ENCODE results near the gene NOS1AP.

The NOS1AP gene

GRCh38 chr1:162353078-162353477 is 283.6 kb downstream of the NOS1AP start:
- no peak for DNase-seq

DNA sequence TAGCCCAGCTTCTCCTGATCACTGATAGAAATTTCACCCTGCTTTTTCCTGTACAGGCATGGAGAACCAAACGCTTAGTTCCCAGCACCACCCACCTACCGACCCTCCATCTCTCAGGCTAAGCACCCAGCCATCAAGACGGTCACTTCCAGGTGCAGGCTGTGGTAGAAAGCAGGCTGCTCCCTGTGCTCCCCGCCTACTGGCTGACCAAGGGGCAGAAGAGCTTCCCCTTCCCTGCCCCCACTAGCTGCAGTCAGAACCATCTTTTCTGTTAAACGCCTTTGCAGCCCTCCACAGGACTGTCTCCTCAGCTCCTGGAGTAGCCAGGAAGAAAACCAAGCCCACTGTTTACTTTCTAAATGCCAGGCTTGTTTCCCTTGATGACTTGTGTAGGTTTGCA is 284.2 kb downstream of the NOS1AP start:
- DNase-seq: no peak

DNA sequence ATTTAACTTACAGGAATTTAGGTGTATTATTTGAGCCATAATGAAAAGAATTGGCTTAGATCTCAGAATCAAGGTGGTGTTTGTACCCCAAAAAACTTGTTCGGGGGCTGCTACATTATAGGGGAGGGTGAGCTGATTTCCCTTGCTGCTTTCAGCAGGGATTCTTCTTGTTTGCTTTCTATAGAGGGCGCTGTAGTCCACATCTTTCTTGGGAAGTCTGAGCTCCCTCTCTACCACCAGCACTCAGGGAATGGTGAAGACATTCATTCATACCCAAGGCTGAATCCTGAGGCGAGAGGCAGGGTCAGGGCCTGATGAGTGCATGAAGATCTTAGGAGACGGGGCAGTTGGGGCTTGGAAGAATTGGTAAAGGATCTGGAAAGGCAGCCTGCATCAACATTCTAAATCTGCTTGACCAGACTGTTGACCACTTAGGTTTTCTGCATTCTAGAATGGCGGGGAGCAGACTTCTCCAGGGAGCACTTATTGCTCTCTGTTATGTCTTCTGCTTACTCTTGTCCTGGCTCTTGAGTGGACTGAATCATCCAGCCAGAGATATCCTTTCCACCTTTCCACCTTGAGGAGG is 288.3 kb downstream of the NOS1AP start:
- DNase-seq: no peak

GRCh38 chr1:162358928-162359327 is 289.4 kb downstream of the NOS1AP start:
- no peak for DNase-seq

- DNase-seq: no peak
Measured at GRCh38 chr1:162359523-162360236, 290.2 kb downstream of the NOS1AP start.

- no peak for DNase-seq
Measured at GRCh38 chr1:162360237-162360873, 290.9 kb downstream of the NOS1AP start.

DNA sequence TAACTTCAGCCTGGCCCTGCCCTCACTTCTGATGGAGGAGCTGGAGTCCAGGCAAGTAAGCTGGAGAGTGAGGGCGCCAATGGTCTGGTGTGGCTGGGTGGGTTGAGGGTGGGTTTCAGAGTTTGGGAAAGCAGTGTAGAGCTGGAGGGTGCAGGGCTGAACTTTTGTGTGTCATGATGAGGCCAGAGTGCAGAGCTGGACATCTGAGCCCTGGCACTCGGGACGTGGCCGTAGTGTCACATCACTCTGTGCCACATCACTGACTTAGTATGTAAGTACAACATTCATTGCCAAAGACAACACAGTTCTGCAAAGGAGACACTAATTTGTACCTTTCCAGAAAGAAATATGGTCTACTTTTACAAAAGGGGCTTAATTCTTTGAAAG is 291.4 kb downstream of the NOS1AP start:
- no peak for DNase-seq

DNA sequence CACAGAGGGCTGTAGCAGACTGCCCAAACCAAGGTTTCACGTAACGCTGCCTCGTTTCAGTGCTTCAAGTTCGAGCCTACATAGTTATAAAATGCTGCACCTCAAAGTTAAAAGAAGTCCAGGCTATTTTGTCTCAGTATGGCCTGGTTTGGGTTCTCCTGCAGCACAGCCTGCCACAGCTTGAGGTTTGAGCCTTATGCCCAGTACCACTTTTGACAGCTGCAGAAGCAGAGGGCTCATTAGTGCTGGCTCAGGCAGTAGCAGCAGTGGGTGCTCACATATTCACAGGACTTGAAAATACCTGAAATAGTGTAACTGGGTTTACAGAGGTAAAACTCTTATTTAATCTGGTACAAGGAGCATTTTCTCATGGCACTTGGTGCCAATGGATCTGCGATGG is 291.9 kb downstream of the NOS1AP start:
- no peak for DNase-seq

DNA sequence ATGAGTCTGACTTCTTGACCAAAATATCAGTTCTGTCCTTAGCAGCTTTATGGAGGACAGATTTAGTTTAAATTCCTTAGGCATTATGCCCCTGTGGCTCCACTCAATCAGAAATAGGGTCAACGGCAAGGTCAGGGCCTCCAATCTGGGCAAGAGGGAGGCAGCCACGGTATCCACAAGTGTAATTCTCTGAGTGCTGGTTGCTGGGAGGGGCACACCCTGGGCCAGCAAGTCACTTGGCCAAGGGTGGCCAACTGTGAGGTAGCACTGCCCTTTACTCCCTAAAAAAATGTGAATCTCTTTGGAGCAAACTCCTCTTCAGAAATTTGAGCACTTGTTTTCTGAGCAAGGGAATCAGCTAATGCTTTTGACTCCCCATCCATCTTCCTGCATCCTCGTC is 294.3 kb downstream of the NOS1AP start:
- no peak for DNase-seq

DNA sequence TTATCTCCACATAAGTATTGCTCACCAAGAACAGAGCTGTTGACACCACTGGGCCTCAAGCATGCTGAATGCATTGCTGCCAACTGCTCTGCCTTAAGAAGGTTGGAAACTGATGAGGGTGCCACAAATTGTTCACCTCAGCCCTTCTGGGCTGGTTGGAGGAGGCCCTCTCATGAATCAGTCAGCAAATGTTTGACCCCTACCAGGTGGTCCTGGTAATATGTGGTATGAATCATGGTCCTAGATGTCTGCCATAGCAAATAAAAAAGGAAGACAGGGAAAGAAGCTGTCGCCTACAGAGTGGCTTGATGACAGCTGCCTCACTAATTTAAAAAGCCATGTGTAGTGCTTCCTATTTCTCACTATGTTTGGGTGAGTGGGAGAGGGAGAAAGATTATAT is 295.0 kb downstream of the NOS1AP start:
- DNase-seq: no peak

GRCh38 chr1:162365284-162366020 is 296.0 kb downstream of the NOS1AP start:
- no peak for DNase-seq

DNA sequence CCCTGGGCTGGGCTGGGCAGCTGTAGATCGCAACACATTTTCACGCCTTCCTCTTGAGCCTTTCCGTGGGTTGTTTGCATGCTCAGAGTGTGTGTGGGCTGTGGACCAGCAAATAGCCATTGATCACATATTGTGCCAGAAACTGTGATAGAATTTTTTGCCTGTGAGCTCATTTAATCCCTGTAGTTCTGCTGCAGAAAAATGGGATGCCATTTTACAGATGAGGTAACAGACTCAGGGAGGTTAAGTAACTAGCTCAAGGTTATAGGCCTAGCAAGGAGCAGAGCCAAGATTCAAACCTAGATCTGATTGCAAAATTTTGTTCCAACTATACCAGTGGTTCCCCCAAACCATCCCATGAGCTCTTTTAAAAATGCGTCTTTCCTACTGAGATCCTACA is 296.7 kb downstream of the NOS1AP start:
- DNase-seq: no peak

- no peak for DNase-seq
Measured at GRCh38 chr1:162366671-162367070, 297.2 kb downstream of the NOS1AP start.

GRCh38 chr1:162367073-162367472 is 297.6 kb downstream of the NOS1AP start:
- no peak for DNase-seq

DNA sequence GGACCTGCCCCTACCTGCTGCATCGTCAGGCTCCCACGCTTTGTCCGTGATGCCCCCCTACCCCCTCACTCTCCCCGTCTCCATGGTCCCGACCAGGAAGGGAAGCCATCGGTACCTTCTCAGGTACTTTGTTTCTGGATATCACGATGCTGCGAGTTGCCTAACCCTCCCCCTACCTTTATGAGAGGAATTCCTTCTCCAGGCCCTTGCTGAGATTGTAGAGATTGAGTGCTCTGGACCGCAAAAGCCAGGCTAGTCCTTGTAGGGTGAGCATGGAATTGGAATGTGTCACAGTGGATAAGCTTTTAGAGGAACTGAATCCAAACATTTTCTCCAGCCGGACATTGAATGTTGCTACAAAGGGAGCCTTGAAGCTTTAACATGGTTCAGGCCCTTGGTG is 298.3 kb downstream of the NOS1AP start:
- no peak for DNase-seq

GRCh38 chr1:162368451-162368850 is 299.0 kb downstream of the NOS1AP start:
- DNase-seq: no peak

- no peak for DNase-seq
Measured at GRCh38 chr1:162369571-162369970, 300.1 kb downstream of the NOS1AP start.

DNA sequence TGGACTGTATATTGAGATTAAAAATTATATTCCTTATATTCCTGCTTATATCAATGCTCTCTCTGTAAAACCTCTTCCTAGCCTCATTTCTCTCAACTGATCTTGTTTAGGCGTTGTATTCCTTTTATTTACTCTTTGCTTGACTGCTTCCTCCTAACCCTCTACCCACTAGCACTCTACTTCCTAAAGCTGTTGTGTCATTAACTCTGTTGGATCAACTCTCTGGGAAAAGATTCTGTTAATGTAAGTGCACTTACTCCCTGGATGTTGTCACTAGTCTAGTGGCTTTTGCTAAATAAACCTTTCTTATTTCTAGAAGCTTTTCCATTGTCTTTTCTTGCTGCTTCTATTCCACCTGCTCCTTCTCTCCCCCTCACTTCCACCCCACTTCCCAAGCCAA is 300.7 kb downstream of the NOS1AP start:
- DNase-seq: no peak

GRCh38 chr1:162370721-162371120 is 301.2 kb downstream of the NOS1AP start:
- DNase-seq: no peak

- no peak for DNase-seq
Measured at GRCh38 chr1:162371611-162372010, 302.1 kb downstream of the NOS1AP start.

DNA sequence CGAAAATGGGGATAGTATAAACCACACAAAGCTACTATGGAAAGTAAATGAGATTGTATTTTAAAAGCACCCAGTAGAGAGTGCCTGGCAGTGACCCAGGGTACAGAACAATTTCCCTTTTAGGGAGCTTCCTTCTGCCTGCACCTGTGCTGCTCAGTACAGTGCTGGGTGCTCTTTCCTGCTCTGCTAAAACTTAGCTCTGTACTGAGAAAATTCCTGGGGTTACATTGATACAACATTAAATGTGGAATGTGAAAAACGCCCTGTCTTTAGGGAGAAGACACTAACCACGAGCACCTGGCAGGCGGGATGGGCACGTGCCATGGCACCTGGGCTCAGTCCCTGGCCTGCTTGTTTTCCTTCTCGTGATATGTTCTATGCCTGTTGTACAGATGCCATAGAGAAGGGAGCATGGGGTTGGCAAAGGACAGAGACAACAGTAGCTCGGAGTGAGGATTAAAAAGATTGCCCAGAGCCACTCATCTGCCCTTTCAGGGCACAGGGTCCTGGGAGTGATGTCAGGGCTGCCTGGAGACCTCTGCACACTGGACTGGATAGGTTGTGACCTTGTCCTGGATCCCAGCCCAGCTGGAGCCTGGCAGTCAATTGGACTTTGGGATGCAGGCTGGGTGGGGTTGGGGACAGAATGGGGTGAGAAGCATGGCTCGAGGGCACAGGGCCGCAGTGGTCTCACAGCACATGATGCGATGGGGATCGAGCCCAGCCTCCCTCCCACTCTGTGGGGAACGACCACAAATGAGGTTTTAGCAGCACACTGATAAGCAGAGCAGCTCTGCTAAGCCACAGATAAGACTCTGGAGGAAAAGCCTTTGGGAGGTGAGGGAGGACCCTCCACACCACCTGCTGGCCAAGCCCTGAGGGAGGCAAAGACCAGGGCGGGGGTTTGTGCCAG is 302.9 kb downstream of the NOS1AP start:
- DNase-seq: no peak

DNA sequence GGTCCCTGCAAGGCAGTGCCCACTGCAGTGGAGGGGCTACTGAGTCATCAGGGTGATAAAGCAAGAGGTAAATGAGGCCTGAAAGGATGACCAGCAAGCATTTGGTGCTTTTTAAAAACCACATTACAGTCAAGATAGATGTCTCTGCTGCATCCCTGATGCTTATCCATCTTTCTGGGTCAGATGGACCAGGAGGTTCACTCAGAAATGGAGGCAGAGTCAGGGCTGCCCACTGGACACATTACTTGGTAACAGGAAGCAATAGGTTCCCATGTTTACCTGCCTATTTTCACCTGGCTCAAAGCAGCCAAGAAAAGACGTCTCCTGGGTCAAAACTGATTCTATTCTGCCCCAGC is 303.6 kb downstream of the NOS1AP start:
- no peak for DNase-seq
